Neural cell (in vitro differentiated cells): ENCODE results near the gene OSM. TPM values are rescaled to one million over a fixed set of nuclear protein-coding genes. Genes with fewer than 3 reads are reported as not detected.

Experiments used
- H2AFZ ChIP-seq: fragments of 200-600, 300-800 bp; sonication (generic), shearing (Covaris generic); 2 replicates; pipeline ENCODE4 v1.6.0; 2014; ENCODE audit warnings: low read depth, mild to moderate bottlenecking, antibody characterized with exemption, low read length, moderate library complexity
- H3F3A ChIP-seq: fragments of 200-600 bp; shearing (Covaris generic); 2 replicates; pipeline ENCODE4 v1.6.1; 2016; ENCODE audit warnings: mild to moderate bottlenecking, moderate library complexity, mixed read lengths, antibody characterized with exemption, low read length; ENCODE audit not compliant: insufficient read depth, poor library complexity, severe bottlenecking
- H3K27ac ChIP-seq: fragments of 200-600, 300-800 bp; sonication (generic), shearing (Covaris generic); 2 replicates; pipeline ENCODE4 v1.5.1; 2014; ENCODE audit warnings: mild to moderate bottlenecking, low read length, moderate library complexity
- H3K27me3 ChIP-seq: fragments of 300-800, 200-600 bp; sonication (generic), shearing (Covaris generic); 2 replicates; pipeline ENCODE4 v1.6.0; 2014; ENCODE audit warnings: mild to moderate bottlenecking, low read depth, low read length, moderate library complexity; ENCODE audit not compliant: insufficient read depth
- H3K36me3 ChIP-seq: fragments of 300-800, 200-600 bp; sonication (generic), shearing (Covaris generic); 2 replicates; pipeline ENCODE4 v1.5.1; 2014; ENCODE audit warnings: mild to moderate bottlenecking, antibody characterized with exemption, low read length, moderate library complexity; ENCODE audit not compliant: insufficient read depth
- H3K4me2 ChIP-seq: fragments of 300-800, 200-600 bp; sonication (generic), shearing (Covaris generic); 2 replicates; pipeline ENCODE4 v1.6.0; 2014; ENCODE audit warnings: mild to moderate bottlenecking, low read length
- H3K4me3 ChIP-seq: fragments of 300-800, 200-600 bp; sonication (generic), shearing (Covaris generic); 2 replicates; pipeline ENCODE4 v1.5.1; 2014; ENCODE audit warnings: mild to moderate bottlenecking, low read length, moderate library complexity
- H3K79me2 ChIP-seq: fragments of 200-600 bp; shearing (Covaris generic); replicated peaks from 2 replicates; pipeline ENCODE4 v1.6.0; 2014; ENCODE audit warnings: mild to moderate bottlenecking, low read length, moderate library complexity; ENCODE audit not compliant: insufficient read depth
- H3K9ac ChIP-seq: fragments of 300-800, 200-600 bp; sonication (generic), shearing (Covaris generic); 2 replicates; pipeline ENCODE4 v1.6.1; 2016; ENCODE audit warnings: mild to moderate bottlenecking, low read length, mixed read lengths
- H3K9me2 ChIP-seq: fragments of 200-600 bp; shearing (Covaris generic); 2 replicates; pipeline ENCODE4 v1.6.1; 2016; ENCODE audit warnings: mild to moderate bottlenecking, low read length, mixed read lengths; ENCODE audit not compliant: insufficient read depth
- H3K9me3 ChIP-seq: fragments of 200-600, 300-800 bp; sonication (generic), shearing (Covaris generic); 2 replicates; pipeline ENCODE4 v1.6.1; 2016; ENCODE audit warnings: mild to moderate bottlenecking, mixed run types, low read length, moderate library complexity, mixed read lengths
- H4K20me1 ChIP-seq: fragments of 200-600 bp; shearing (Covaris generic); 2 replicates; pipeline ENCODE4 v1.6.1; 2016; ENCODE audit warnings: mild to moderate bottlenecking, mixed run types; ENCODE audit not compliant: insufficient read depth
- CTCF ChIP-seq: fragments of 450-650 bp; IDR thresholded peaks from 2 replicates; pipeline ENCODE4 v1.5.1; 2014; ENCODE audit warnings: antibody characterized with exemption, mild to moderate bottlenecking, moderate library complexity; ENCODE audit not compliant: poor library complexity, severe bottlenecking
- EZH2 ChIP-seq: fragments of 200-600, 300-800 bp; shearing (Covaris generic), sonication (generic); IDR thresholded peaks from 2 replicates; pipeline ENCODE4 v1.6.1; 2014; ENCODE audit warnings: antibody characterized with exemption, low read length, borderline replicate concordance, mild to moderate bottlenecking; ENCODE audit not compliant: insufficient read depth, poor library complexity, severe bottlenecking
- MXI1 ChIP-seq: fragments of 450-650 bp; conservative IDR thresholded peaks from 2 replicates; pipeline ENCODE4 v1.6.1; 2014; ENCODE audit warnings: antibody characterized with exemption, mild to moderate bottlenecking; ENCODE audit not compliant: poor library complexity, severe bottlenecking
- POLR2AphosphoS5 ChIP-seq: IDR thresholded peaks from 2 replicates; pipeline ENCODE4 v1.6.1; 2012
- RAD21 ChIP-seq: fragments of 450-650 bp; conservative IDR thresholded peaks from 2 replicates; pipeline ENCODE4 v1.6.1; 2014; ENCODE audit warnings: antibody characterized with exemption, mild to moderate bottlenecking, moderate library complexity
- SMC3 ChIP-seq: fragments of 450-650 bp; conservative IDR thresholded peaks from 2 replicates; pipeline ENCODE4 v1.6.1; 2014; ENCODE audit warnings: antibody characterized with exemption, mild to moderate bottlenecking, moderate library complexity; ENCODE audit not compliant: poor library complexity
- TAF1 ChIP-seq: IDR thresholded peaks from 2 replicates; pipeline ENCODE4 v1.6.1; 2012; ENCODE audit warnings: low read depth
- polyA plus RNA-seq: library from polyadenylated mRNA; depleted of rRNA; stranded (reverse); fragments of >200 nt; gene quantifications from 2 replicates; pipeline ENCODE4 v1.2.3, GENCODE V29; 2014
- TF ChIP-seq, protein P1 (sequence below): IDR thresholded peaks from 2 replicates; pipeline ENCODE4 v1.6.1; 2012; ENCODE audit warnings: borderline replicate concordance

Gene OSM
- polyA plus RNA-seq, 1 donor from 2014 or later: not detected

DNA sequence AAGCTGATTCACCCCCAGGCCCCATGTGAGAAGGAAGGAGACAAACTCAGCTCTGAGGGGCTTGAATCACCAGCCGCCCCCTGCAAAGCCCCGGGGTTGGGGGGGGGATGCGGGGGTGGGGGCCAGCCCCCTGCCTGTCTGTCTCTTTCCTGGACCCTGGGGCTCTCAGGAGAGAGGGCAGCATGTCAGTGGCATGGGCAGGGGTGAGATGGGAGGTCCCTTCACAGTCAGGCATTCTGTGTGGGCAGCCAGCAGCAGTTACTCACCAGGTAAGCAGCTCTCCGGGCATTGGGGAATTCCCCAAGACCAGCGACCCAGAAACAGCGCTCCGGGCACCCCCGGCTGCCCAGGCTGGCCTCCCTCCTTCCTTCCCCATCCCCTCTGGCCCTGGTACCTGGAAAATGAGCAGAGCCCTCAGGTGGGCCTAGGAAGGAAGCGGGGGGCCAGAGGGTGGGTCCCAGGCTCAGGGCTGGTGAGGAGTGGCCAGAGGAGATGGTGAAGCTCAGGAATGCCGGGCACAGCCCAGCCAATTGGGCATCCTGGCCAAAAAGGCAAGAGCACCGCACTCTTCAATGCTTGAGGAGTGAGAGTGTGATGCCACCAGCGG is 15.9 kb downstream of the OSM start:
- H3K27ac ChIP-seq: no peak overlapping the region
- no peaks in the 10 kb centered on the region for H4K20me1 ChIP-seq
- H3F3A ChIP-seq: no peaks in the 10 kb centered on the region
- H3K9me3 ChIP-seq: no peaks in the 10 kb centered on the region
- no peaks in the 10 kb centered on the region for H3K79me2 ChIP-seq
- H2AFZ ChIP-seq: no peak overlapping the region
- H3K27me3 ChIP-seq: peaks cover 11% of the 10 kb centered on the region
- no peak overlapping the region for H3K4me2 ChIP-seq
- H3K4me3 ChIP-seq: no peak overlapping the region
- no peak overlapping the region for H3K9ac ChIP-seq
- H3K9me2 ChIP-seq: no peaks in the 10 kb centered on the region
- TF ChIP-seq RAD21: no peak
- TF ChIP-seq, protein P1, sequence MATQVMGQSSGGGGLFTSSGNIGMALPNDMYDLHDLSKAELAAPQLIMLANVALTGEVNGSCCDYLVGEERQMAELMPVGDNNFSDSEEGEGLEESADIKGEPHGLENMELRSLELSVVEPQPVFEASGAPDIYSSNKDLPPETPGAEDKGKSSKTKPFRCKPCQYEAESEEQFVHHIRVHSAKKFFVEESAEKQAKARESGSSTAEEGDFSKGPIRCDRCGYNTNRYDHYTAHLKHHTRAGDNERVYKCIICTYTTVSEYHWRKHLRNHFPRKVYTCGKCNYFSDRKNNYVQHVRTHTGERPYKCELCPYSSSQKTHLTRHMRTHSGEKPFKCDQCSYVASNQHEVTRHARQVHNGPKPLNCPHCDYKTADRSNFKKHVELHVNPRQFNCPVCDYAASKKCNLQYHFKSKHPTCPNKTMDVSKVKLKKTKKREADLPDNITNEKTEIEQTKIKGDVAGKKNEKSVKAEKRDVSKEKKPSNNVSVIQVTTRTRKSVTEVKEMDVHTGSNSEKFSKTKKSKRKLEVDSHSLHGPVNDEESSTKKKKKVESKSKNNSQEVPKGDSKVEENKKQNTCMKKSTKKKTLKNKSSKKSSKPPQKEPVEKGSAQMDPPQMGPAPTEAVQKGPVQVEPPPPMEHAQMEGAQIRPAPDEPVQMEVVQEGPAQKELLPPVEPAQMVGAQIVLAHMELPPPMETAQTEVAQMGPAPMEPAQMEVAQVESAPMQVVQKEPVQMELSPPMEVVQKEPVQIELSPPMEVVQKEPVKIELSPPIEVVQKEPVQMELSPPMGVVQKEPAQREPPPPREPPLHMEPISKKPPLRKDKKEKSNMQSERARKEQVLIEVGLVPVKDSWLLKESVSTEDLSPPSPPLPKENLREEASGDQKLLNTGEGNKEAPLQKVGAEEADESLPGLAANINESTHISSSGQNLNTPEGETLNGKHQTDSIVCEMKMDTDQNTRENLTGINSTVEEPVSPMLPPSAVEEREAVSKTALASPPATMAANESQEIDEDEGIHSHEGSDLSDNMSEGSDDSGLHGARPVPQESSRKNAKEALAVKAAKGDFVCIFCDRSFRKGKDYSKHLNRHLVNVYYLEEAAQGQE: no peak
- TF ChIP-seq TAF1: no peak
- TF ChIP-seq SMC3: no peak
- TF ChIP-seq CTCF: no peak
- TF ChIP-seq MXI1: no peak
- TF ChIP-seq POLR2AphosphoS5: no peak
- TF ChIP-seq EZH2: no peak
- no peaks in the 10 kb centered on the region for H3K36me3 ChIP-seq

- H3K9me3 ChIP-seq: no peaks in the 10 kb centered on the region
- H3K27ac ChIP-seq: no peak overlapping the region
- no peaks in the 10 kb centered on the region for H3K36me3 ChIP-seq
- no peak overlapping the region for H3K4me2 ChIP-seq
- H3F3A ChIP-seq: no peaks in the 10 kb centered on the region
- no peaks in the 10 kb centered on the region for H4K20me1 ChIP-seq
- H3K4me3 ChIP-seq: no peak overlapping the region
- H3K9me2 ChIP-seq: no peaks in the 10 kb centered on the region
- H2AFZ ChIP-seq: no peak overlapping the region
- H3K9ac ChIP-seq: no peak overlapping the region
- TF ChIP-seq RAD21: no peak
- H3K27me3 ChIP-seq: peaks cover 17% of the 10 kb centered on the region
- H3K79me2 ChIP-seq: no peaks in the 10 kb centered on the region
Measured at GRCh38 chr22:30250039-30250565, 16.5 kb downstream of the OSM start.
